ENCODE data around the gene CD22. TPM values are rescaled to one million over a fixed set of nuclear protein-coding genes. Genes with fewer than 3 reads are reported as not detected.

The CD22 gene
- total and polyA plus RNA-seq, 2 donors (not counting 3 experiments of a cell fraction or from before 2014, with no cell fraction given): not detected

GRCh38 chr19:35370722-35371121 lies 41.7 kb downstream of the CD22 start, which contains the start of gene GPR42:
Gene GPR42, plus strand, starts transcription at chr19:35371068. Its CDS starts 292 bp downstream, at chr19:35371360.
- Histone ChIP-seq H3K27me3 (ENCODE audit: control insufficient read depth in 2 of 2, insufficient read depth in 2 of 2, low read length in 2 of 2) (peaks cover 2 to 3% of the 10 kb centered on the region in 2 experiments), H3K9me1 (replicated peaks; ENCODE audit: control insufficient read depth, extremely low read depth, insufficient read depth, low read length) (no peaks in the 10 kb centered on the region), H3K36me3 (ENCODE audit: control insufficient read depth in 2 of 2, extremely low read depth in 1 of 2, insufficient read depth in 2 of 2, low read length in 2 of 2) (no peaks in the 10 kb centered on the region), H3K9me3 (replicated peaks; ENCODE audit: control insufficient read depth, insufficient read depth, low read length) (no peaks in the 10 kb centered on the region), H3K9ac (replicated peaks; ENCODE audit: extremely low read depth, insufficient read depth, low read length) (no peak within 1 kb of the TSS), H3K4me2 (ENCODE audit: insufficient read depth, low read length) (no peak within 1 kb of the TSS), H4K20me1 (replicated peaks; ENCODE audit: control insufficient read depth, extremely low read depth, insufficient read depth, low read length) (no peaks in the 10 kb centered on the region), H3K27ac (ENCODE audit: insufficient read depth, low read depth, low read length) (no peak within 1 kb of the TSS), H3K4me1 (ENCODE audit: control insufficient read depth, extremely low read depth, insufficient read depth, low read length) (no peaks in the 10 kb centered on the region), H3K4me3 (replicated peaks in 1 of 3; ENCODE audit: insufficient read depth in 1 of 3, low read depth in 1 of 3, low read length in 3 of 3) (no peak within 1 kb of the TSS), H3K79me2 (ENCODE audit: control insufficient read depth, insufficient read depth, low read length) (no peaks in the 10 kb centered on the region), H2AFZ (ENCODE audit: low read depth, low read length) (no peak within 1 kb of the TSS)
- no TSS peak for BruUV-seq (replicated peaks)
- POLR2A ChIA-PET: no interaction called here
- CTCF ChIA-PET: no interaction called here
- intact Hi-C loops (cut with micrococcal nuclease) (no loop called here), dilution Hi-C loops (cut with MboI; ENCODE audit: extremely low pct_ligation_motif_present, low sequenced_read_pairs) (no loop called here)
- FAIRE-seq (no peak), DNase-seq (ENCODE audit: low read depth, low spot score) (no peak)
- no peak for TF ChIP-seq GATA2 (IDR thresholded peaks at IDR 0.05; ENCODE audit: insufficient read depth, insufficient read length, low read depth, low read length)
- TF ChIP-seq FOS (IDR thresholded peaks at IDR 0.05; ENCODE audit: borderline replicate concordance, insufficient read depth, low read length): no peak
- TF ChIP-seq JUN (IDR thresholded peaks at IDR 0.05; ENCODE audit: borderline replicate concordance, insufficient read depth, insufficient read length, low read depth): no peak
- TF ChIP-seq POLR2A (IDR thresholded peaks at IDR 0.05; ENCODE audit: low read depth, low read length): no peak
- TF ChIP-seq, protein P1, sequence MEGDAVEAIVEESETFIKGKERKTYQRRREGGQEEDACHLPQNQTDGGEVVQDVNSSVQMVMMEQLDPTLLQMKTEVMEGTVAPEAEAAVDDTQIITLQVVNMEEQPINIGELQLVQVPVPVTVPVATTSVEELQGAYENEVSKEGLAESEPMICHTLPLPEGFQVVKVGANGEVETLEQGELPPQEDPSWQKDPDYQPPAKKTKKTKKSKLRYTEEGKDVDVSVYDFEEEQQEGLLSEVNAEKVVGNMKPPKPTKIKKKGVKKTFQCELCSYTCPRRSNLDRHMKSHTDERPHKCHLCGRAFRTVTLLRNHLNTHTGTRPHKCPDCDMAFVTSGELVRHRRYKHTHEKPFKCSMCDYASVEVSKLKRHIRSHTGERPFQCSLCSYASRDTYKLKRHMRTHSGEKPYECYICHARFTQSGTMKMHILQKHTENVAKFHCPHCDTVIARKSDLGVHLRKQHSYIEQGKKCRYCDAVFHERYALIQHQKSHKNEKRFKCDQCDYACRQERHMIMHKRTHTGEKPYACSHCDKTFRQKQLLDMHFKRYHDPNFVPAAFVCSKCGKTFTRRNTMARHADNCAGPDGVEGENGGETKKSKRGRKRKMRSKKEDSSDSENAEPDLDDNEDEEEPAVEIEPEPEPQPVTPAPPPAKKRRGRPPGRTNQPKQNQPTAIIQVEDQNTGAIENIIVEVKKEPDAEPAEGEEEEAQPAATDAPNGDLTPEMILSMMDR (IDR thresholded peaks at IDR 0.05; ENCODE audit: extremely low read depth in 1 of 2, insufficient read depth in 1 of 2, low read depth in 1 of 2, low read length in 2 of 2): no peak
- TF ChIP-seq MYC (IDR thresholded peaks at IDR 0.05; ENCODE audit: low read depth, low read length): no peak
- no peak for TF ChIP-seq POLR2AphosphoS5 (IDR thresholded peaks at IDR 0.05; ENCODE audit: insufficient read depth, low read depth, low read length)
- no peak for TF ChIP-seq EZH2 (IDR thresholded peaks at IDR 0.05; ENCODE audit: borderline replicate concordance, low read depth, low read length, severe bottlenecking)
- TF ChIP-seq MAX (IDR thresholded peaks at IDR 0.05; ENCODE audit: insufficient read depth, insufficient read length): no peak
